Right kidney (tissue), 1 donor: Measurements from ENCODE around the gene ZNF26.
"Not testable (repeated sequence)": the region's sequence is repeated elsewhere in the genome, so short reads cannot be mapped to it uniquely, and the experiment has no call there.

ENCODE experiments used
- DNase-seq: peaks from one replicate; pipeline ENCODE4 v3.0.0-alpha.2; 2016

The ZNF26 gene

DNA sequence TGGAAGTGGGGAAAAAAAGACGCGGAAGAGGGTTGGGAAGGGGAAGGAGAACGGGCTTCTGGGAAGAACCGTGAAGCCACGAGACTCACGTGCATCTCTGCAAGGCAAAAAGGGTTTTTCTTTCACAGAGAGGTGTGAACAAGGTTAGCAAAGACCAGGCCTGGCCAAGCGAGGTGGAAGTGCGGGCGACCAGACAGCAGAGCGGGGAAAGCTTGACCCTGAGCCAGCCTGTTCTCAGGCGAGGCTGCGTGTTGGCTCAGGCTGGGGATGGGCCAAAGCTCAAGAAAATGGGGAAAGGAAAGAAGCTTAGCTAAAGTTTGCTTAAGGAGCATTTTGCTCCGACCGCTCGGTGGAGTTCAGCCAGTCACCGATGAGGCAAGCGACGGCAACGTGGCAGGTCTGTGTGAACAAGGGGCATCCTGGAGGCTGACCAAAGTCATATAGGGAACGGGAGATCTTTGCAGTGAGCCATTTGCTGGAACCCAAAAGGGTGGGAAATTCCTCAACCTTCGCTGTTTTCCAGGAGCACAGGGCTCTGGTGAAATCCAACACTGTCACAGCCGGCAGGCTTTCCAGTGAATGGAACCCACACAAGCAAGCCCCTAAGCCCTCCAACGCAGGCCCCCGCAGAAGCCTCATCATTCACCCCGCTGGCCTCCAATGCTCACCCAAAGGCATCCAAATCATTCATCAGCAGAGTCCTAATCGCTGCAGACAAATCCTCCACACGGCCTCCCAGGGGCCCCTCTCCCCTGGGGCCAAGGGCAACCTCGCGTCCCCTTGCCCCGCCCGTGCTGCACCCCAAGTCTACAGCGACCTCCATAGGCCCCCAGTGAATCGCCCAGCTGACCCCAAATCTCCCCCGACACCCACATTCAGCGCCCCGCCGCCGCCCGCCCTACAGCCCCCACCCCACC, 30.8 kb upstream of the ZNF26 start:
- peak; percentile 80 for DNase-seq

GRCh38 chr12:132956011-132956788, 30.0 kb upstream of the ZNF26 start, which contains the start of gene ZNF605:
Gene ZNF605 (minus strand): TSS chr12:132956306. CDS start chr12:132945635, 10,671 bp downstream.
- DNase-seq: peak; percentile 74

DNA sequence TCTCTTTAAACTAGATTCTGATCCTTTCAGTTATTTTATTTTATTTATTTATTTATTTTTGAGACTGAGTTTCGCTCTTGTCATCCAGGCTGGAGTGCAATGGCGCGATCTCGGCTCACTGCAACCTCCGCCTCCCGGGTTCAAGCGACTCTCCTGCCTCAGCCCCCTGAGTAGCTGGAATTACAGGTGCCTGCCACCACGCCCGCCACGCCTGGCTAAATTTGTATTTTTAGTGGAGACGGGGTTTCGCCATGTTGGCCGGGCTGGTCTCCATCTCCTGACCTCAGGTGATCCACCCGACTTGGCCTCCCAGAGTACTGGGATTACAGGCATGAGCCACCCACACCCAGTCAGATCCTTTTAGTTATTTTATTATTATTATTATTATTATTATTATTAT, 24.4 kb upstream of the ZNF26 start:
- DNase-seq: not testable (repeated sequence)

- DNase-seq: not testable (repeated sequence)
Observed at GRCh38 chr12:132963947-132964346, 22.2 kb upstream of the ZNF26 start.

GRCh38 chr12:132965796-132966195, 20.4 kb upstream of the ZNF26 start:
- DNase-seq: no peak

DNA sequence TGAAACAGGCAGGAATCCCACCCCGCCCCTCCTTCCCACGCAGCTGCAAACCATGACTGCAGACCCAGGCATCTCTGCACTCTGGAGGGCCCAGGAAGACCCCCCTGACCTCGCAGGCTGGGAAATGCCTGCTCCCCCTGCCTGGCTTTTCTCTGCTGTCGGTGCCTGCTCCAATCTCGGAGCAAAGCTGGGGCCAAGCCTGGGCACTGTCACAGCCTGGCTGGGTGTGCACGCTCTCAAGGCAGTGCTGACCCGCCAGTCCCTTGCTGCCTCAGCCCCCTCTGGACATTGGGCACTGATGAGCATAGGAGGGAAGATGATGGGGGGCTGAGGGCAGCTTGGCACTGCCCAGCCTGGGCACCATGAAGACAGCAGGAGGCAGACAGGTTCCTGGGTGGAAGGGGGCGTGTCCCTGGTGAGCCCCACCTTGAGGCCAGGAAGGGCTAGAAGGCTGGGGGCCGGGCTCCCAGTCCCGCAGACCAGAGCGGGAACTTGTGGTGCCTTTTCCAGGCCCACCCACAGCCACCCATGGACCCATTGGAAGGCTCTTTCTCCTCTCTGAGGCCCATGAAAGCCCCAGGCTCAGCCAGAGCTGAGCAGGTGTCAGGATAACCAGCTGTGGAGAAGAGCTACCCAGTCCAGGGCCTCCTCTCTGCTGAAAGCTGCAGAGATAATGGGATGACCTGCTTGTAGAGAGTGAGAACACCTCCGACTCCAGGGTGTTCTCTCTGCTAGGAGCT, 19.3 kb upstream of the ZNF26 start:
- DNase-seq: no peak

GRCh38 chr12:132967736-132968135, 18.4 kb upstream of the ZNF26 start:
- no peak for DNase-seq

GRCh38 chr12:132972374-132972773, 13.8 kb upstream of the ZNF26 start:
- no peak for DNase-seq

GRCh38 chr12:132976870-132977269, 9.3 kb upstream of the ZNF26 start:
- DNase-seq: not testable (repeated sequence)

- no peak for DNase-seq
Observed at GRCh38 chr12:132986885-132987225, 688 bp downstream of the ZNF26 start.

DNA sequence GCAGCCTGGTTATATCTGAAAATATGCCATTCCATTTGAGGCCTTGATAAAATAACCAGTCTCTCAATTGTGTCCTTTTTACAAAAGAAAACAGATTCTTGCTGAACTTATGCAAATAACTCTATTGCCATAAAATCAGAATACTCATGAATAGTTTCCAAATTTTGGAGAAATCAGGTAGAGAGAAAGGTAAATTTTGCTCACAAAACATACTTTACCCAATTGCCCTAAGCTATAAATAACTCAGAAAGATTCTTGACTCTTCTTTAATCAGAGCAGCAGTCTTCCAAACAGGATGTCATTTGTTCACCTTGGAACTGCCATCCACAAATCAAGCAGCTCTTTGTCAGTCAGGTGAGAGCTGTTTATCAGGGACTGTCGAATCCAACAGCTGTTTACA, 12.6 kb downstream of the ZNF26 start:
- DNase-seq: no peak

GRCh38 chr12:133010657-133011297, 24.6 kb downstream of the ZNF26 start:
- DNase-seq: no peak

DNA sequence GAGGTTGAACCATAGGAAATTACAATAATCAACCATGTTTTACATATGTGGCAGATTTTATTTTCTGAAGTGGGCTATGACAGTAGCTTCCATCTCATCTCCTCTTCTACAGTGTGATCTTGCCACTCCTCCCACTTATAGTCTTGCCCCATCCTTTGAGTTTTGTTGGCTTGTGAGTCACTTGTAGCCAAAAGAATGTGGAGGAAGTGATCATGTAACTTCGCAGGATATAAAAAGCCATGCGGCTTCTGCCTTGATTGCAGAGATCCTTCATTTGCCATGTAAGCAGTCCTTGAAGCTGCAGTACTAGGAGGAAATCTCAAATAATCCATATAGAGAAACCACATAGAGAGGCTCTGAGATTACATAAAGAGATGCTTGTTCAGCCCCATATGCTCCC, 37.4 kb downstream of the ZNF26 start:
- DNase-seq: no peak

- DNase-seq: no peak
Observed at GRCh38 chr12:133026996-133027395, 40.8 kb downstream of the ZNF26 start.

GRCh38 chr12:133037207-133038005, 51.2 kb downstream of the ZNF26 start, which contains the start of gene ZNF84:
Gene ZNF84 (plus strand): TSS chr12:133037509. CDS start chr12:133041468, 3,959 bp downstream.
- peak; percentile 97 for DNase-seq

DNA sequence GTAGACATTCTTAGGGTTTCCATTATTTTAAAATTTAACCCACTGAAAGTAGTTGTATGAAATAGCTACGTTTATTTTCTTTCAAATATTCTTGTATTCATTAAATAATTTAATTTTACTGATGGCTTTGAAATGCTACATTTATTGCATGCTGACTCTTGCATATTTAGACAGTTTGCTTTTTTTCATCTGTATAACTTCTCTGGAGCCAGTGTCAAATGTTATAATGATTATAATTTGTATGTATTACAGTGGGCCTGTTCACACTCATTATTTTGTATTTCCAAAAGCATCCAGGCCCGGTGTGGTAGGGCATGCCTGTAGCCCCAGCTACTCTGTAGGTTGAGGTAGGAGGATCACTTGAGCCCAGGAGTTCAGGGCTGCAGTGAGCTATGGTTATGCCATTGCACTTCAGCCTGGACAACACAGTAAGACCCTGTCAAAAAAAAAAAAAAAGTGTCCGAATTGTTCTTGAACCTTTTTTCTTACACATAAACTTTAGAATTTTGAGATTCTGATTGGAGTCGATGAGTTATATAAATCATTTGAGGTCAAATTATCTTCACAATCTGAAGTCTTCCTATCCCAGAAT, 52.0 kb downstream of the ZNF26 start:
- no peak for DNase-seq

GRCh38 chr12:133046698-133047097, 60.5 kb downstream of the ZNF26 start:
- DNase-seq: no peak

DNA sequence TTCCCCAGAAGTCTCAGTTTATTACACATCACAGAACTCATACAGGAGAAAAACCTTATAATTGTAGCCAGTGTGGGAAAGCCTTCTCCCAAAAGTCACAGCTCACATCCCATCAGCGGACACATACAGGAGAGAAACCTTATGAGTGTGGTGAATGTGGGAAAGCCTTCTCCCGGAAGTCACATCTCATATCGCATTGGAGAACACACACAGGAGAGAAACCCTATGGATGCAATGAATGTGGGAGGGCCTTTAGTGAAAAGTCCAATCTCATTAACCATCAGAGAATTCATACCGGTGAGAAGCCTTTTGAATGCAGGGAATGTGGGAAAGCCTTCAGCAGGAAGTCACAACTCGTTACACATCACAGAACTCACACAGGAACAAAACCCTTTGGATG, 71.3 kb downstream of the ZNF26 start:
- no peak for DNase-seq

DNA sequence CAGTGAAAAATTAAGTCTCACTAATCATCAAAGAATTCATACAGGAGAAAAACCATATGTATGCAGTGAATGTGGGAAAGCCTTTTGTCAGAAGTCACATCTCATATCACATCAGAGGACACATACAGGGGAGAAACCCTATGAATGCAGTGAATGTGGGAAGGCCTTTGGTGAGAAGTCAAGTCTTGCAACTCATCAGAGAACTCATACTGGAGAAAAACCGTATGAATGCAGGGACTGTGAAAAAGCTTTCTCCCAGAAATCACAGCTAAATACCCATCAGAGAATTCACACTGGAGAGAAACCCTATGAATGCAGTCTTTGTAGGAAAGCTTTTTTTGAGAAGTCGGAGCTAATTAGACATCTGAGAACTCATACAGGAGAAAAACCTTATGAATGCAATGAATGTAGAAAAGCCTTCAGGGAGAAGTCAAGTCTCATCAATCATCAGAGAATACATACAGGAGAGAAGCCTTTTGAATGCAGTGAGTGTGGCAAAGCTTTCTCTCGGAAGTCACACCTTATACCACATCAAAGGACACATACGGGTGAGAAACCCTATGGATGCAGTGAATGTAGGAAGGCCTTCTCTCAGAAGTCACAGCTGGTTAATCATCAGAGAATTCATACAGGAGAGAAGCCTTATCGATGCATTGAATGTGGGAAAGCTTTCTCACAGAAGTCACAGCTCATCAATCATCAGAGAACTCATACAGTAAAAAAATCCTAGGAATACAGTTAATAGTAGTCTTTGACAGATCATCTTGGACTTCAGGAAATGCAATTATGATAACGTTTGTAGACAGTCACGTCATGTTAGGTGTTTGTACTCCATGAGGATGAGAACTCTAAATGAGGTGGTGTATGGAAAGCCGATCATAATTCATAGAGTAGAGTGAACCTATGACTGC, 72.3 kb downstream of the ZNF26 start:
- DNase-seq: peak; percentile 22

- no peak for DNase-seq
Observed at GRCh38 chr12:133061954-133062353, 75.8 kb downstream of the ZNF26 start.
